ENCODE measurements around the gene CORO2B. TPM values are rescaled to one million over a fixed set of nuclear protein-coding genes. Genes with fewer than 3 reads are reported as not detected.

The CORO2B gene
- total RNA-seq, 4 donors from 2014 or later = 0.19 to 2.3 (median 0.22) TPM; not detected in 1

GRCh38 chr15:68583321-68583720, 4.5 kb downstream of the CORO2B start:
- no peaks in the 10 kb centered on the region for H3K36me3 ChIP-seq
- 55 to 67% methylated on average over 5 to 6 of the region's 7 CpGs for WGBS, 2 donors
- intact Hi-C loops (cut with DNase I) = no loop called here
- no peak overlapping the region for H3K4me3 ChIP-seq
- TF ChIP-seq, protein P1, sequence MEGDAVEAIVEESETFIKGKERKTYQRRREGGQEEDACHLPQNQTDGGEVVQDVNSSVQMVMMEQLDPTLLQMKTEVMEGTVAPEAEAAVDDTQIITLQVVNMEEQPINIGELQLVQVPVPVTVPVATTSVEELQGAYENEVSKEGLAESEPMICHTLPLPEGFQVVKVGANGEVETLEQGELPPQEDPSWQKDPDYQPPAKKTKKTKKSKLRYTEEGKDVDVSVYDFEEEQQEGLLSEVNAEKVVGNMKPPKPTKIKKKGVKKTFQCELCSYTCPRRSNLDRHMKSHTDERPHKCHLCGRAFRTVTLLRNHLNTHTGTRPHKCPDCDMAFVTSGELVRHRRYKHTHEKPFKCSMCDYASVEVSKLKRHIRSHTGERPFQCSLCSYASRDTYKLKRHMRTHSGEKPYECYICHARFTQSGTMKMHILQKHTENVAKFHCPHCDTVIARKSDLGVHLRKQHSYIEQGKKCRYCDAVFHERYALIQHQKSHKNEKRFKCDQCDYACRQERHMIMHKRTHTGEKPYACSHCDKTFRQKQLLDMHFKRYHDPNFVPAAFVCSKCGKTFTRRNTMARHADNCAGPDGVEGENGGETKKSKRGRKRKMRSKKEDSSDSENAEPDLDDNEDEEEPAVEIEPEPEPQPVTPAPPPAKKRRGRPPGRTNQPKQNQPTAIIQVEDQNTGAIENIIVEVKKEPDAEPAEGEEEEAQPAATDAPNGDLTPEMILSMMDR (IDR thresholded peaks at IDR 0.05) = no peak
- TF ChIP-seq POLR2A (IDR thresholded peaks at IDR 0.05) = no peak
- H3K9me3 ChIP-seq = no peaks in the 10 kb centered on the region
- peaks cover 0 to 30% (median 3%) of the 10 kb centered on the region in 4 donors for H3K27me3 ChIP-seq
- no peak overlapping the region for H3K27ac ChIP-seq
- H3K4me1 ChIP-seq = peaks cover 6 to 24% (median 11%) of the 10 kb centered on the region in 3 donors
- DNase-seq = no peak

- Histone ChIP-seq H3K27ac (no peak overlapping the region), H3K27me3 (peaks cover 0 to 22% (median 3%) of the 10 kb centered on the region in 4 donors), H3K9me3 (no peaks in the 10 kb centered on the region), H3K4me1 (peaks cover 5 to 18% (median 5%) of the 10 kb centered on the region in 3 donors), H3K36me3 (no peaks in the 10 kb centered on the region), H3K4me3 (no peak overlapping the region)
- WGBS, 2 donors = 88 to 92% methylated on average over 4 to 7 of the region's 12 CpGs
- DNase-seq = no peak
- intact Hi-C loops (cut with DNase I) = no loop called here
- TF ChIP-seq, protein P1 (IDR thresholded peaks at IDR 0.05) = no peak
- no peak for TF ChIP-seq POLR2A (IDR thresholded peaks at IDR 0.05)
These were observed 5.4 kb downstream of the CORO2B start for GRCh38 chr15:68583936-68584755.

GRCh38 chr15:68584756-68585573, 6.2 kb downstream of the CORO2B start:
- WGBS, 2 donors = 81 to 84% methylated on average over 10 to 12 of the region's 13 CpGs
- Histone ChIP-seq H3K4me3 (no peak overlapping the region), H3K9me3 (no peaks in the 10 kb centered on the region), H3K27me3 (peaks cover 0 to 14% (median 0%) of the 10 kb centered on the region in 4 donors), H3K27ac (no peak overlapping the region), H3K36me3 (no peaks in the 10 kb centered on the region), H3K4me1 (peaks cover 0 to 10% (median 0%) of the 10 kb centered on the region in 3 donors)
- TF ChIP-seq, protein P1 (IDR thresholded peaks at IDR 0.05) = no peak
- TF ChIP-seq POLR2A (IDR thresholded peaks at IDR 0.05) = no peak
- DNase-seq = no peak
- intact Hi-C loops (cut with DNase I) = no loop called here

DNA sequence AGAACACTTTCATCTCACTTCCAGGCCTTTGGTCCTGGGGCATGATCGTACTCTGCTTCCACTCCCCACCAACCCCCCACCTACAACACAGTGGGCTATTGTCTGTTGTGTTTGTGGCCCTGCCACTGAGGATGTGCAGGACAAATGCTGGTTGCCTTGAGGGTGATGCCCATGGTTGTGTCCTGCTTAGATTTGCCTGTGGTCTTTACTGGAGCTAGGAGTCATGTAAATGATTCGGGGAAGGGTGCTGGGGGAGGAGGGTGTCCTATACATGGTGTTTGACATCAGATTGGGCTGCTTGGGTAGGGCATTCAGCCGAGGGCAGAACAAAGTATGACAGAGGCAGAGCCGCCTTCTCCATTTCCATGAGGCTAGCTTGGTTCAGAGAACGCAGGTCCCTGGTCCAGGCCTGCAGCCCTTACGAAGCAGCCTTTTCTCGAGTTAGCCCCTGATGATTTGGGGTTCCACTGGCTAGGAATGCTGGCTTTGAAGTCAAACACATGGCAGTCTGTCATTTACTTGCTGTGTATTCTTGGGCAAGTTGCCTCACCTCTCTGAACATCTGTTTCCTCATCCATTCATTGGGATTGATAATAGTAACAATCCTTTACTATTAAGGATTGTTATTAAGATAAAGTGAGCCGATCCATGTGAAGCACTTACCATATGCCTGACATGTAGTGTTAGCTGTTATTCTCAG, 6.9 kb downstream of the CORO2B start:
- TF ChIP-seq, protein P1 (IDR thresholded peaks at IDR 0.05) = no peak
- TF ChIP-seq POLR2A (IDR thresholded peaks at IDR 0.05) = no peak
- DNase-seq = no peak
- 84 to 86% methylated on average over 6 to 8 of the region's 8 CpGs for WGBS, 2 donors
- H3K36me3 ChIP-seq = no peaks in the 10 kb centered on the region
- intact Hi-C loops (cut with DNase I) = no loop called here
- H3K27ac ChIP-seq = no peak overlapping the region
- no peak overlapping the region for H3K4me3 ChIP-seq
- peaks cover 0 to 12% (median 0%) of the 10 kb centered on the region in 4 donors for H3K27me3 ChIP-seq
- H3K9me3 ChIP-seq = no peaks in the 10 kb centered on the region
- peaks cover 0 to 10% (median 0%) of the 10 kb centered on the region in 3 donors for H3K4me1 ChIP-seq
